ENCODE measurements around the gene VKORC1. TPM values are rescaled to one million over a fixed set of nuclear protein-coding genes. Genes with fewer than 3 reads are reported as not detected.
A peak's percentile ranks its signal among the peaks of the same experiment; 100 is the strongest.

VKORC1 gene
- total RNA-seq, 1 donor from 2014 or later: 78.9 TPM

GRCh38 chr16:31067342-31067741 is 27.3 kb downstream of the VKORC1 start:
- DNase-seq (ENCODE audit: extremely low spot score, unreplicated experiment): no peak
- Mint-ChIP-seq H3K9me3 (no peaks in the 10 kb centered on the region), H3K4me1 (ENCODE audit: unreplicated experiment) (peaks cover 15% of the 10 kb centered on the region), H3K27ac (no peak overlapping the region), H3K36me3 (peaks cover 10% of the 10 kb centered on the region), H3K4me3 (no peak overlapping the region), H3K27me3 (no peaks in the 10 kb centered on the region)
- no peak for TF ChIP-seq CTCF (conservative IDR thresholded peaks at IDR 0.05)

- Mint-ChIP-seq H3K27ac (peak overlapping the region; percentile 94), H3K27me3 (no peaks in the 10 kb centered on the region), H3K36me3 (peaks cover 10% of the 10 kb centered on the region), H3K4me3 (peak overlapping the region; percentile 53), H3K9me3 (no peaks in the 10 kb centered on the region), H3K4me1 (ENCODE audit: unreplicated experiment) (peaks cover 5% of the 10 kb centered on the region)
- no peak for TF ChIP-seq CTCF (conservative IDR thresholded peaks at IDR 0.05)
- no peak for DNase-seq (ENCODE audit: extremely low spot score, unreplicated experiment)
Observed at GRCh38 chr16:31064882-31065461, 29.6 kb downstream of the VKORC1 start.

- Mint-ChIP-seq H3K36me3 (peaks cover 10% of the 10 kb centered on the region), H3K9me3 (no peaks in the 10 kb centered on the region), H3K27ac (no peak overlapping the region), H3K4me1 (ENCODE audit: unreplicated experiment) (peaks cover 5% of the 10 kb centered on the region), H3K27me3 (no peaks in the 10 kb centered on the region), H3K4me3 (no peak overlapping the region)
- TF ChIP-seq CTCF (conservative IDR thresholded peaks at IDR 0.05): no peak
- DNase-seq (ENCODE audit: extremely low spot score, unreplicated experiment): no peak
Observed at GRCh38 chr16:31063843-31064611, 30.6 kb downstream of the VKORC1 start.

GRCh38 chr16:31063495-31063842 is 31.1 kb downstream of the VKORC1 start:
- peaks cover 5% of the 10 kb centered on the region for H3K4me1 Mint-ChIP-seq (ENCODE audit: unreplicated experiment)
- no peaks in the 10 kb centered on the region for H3K9me3 Mint-ChIP-seq
- H3K36me3 Mint-ChIP-seq: peaks cover 10% of the 10 kb centered on the region
- no peak overlapping the region for H3K4me3 Mint-ChIP-seq
- no peak for TF ChIP-seq CTCF (conservative IDR thresholded peaks at IDR 0.05)
- no peaks in the 10 kb centered on the region for H3K27me3 Mint-ChIP-seq
- no peak for DNase-seq (ENCODE audit: extremely low spot score, unreplicated experiment)
- no peak overlapping the region for H3K27ac Mint-ChIP-seq

- Mint-ChIP-seq H3K4me3 (no peak overlapping the region), H3K36me3 (peaks cover 10% of the 10 kb centered on the region), H3K4me1 (ENCODE audit: unreplicated experiment) (peaks cover 5% of the 10 kb centered on the region), H3K9me3 (no peaks in the 10 kb centered on the region), H3K27me3 (no peaks in the 10 kb centered on the region), H3K27ac (no peak overlapping the region)
- DNase-seq (ENCODE audit: extremely low spot score, unreplicated experiment): no peak
- no peak for TF ChIP-seq CTCF (conservative IDR thresholded peaks at IDR 0.05)
Observed at GRCh38 chr16:31061813-31062440, 32.7 kb downstream of the VKORC1 start.

Data from type B pancreatic cell (in vitro differentiated cells).